NCI-H226 (cell line): ENCODE measurements around the gene SIGLEC11.
A peak's percentile ranks its signal among the peaks of the same experiment; 100 is the strongest.
"Not testable (repeated sequence)": the region's sequence is repeated elsewhere in the genome, so short reads cannot be mapped to it uniquely, and the experiment has no call there.

Experiments used
- DNase-seq: peaks from one replicate; pipeline ENCODE4 v3.0.0-alpha.2; 2015

SIGLEC11 gene

GRCh38 chr19:49981603-49982593, 20.9 kb upstream of the SIGLEC11 start:
- DNase-seq, result no peak

- no peak for DNase-seq
Observed at GRCh38 chr19:49978324-49978723, 17.4 kb upstream of the SIGLEC11 start.

- DNase-seq, result no peak
Observed at GRCh38 chr19:49977881-49978280, 16.9 kb upstream of the SIGLEC11 start.

GRCh38 chr19:49977076-49977475, 16.1 kb upstream of the SIGLEC11 start:
- DNase-seq, result no peak

- DNase-seq, result no peak
Observed at GRCh38 chr19:49976496-49976895, 15.5 kb upstream of the SIGLEC11 start.

- no peak for DNase-seq
Observed at GRCh38 chr19:49975051-49975450, 14.1 kb upstream of the SIGLEC11 start.

- no peak for DNase-seq
Observed at GRCh38 chr19:49973987-49974386, 13.0 kb upstream of the SIGLEC11 start.

- no peak for DNase-seq
Observed at GRCh38 chr19:49972841-49973240, 11.9 kb upstream of the SIGLEC11 start.

GRCh38 chr19:49971991-49972411, 11.0 kb upstream of the SIGLEC11 start:
- no peak for DNase-seq

GRCh38 chr19:49969355-49969754, 8.4 kb upstream of the SIGLEC11 start:
- not testable (repeated sequence) for DNase-seq

- no peak for DNase-seq
Observed at GRCh38 chr19:49968279-49968922, 7.4 kb upstream of the SIGLEC11 start.

- not testable (repeated sequence) for DNase-seq
Observed at GRCh38 chr19:49959892-49960291, 1.1 kb downstream of the SIGLEC11 start.

GRCh38 chr19:49958596-49958995, 2.4 kb downstream of the SIGLEC11 start:
- DNase-seq, result not testable (repeated sequence)

- DNase-seq, result not testable (repeated sequence)
Observed at GRCh38 chr19:49958144-49958543, 2.8 kb downstream of the SIGLEC11 start.

- DNase-seq, result no peak
Observed at GRCh38 chr19:49957262-49957915, 3.6 kb downstream of the SIGLEC11 start.

- DNase-seq, result no peak
Observed at GRCh38 chr19:49956115-49956495, 4.9 kb downstream of the SIGLEC11 start.

GRCh38 chr19:49954933-49955332, 6.0 kb downstream of the SIGLEC11 start:
- no peak for DNase-seq

GRCh38 chr19:49954092-49954829, 6.7 kb downstream of the SIGLEC11 start:
- DNase-seq, result peak; percentile 14

GRCh38 chr19:49953416-49953815, 7.6 kb downstream of the SIGLEC11 start:
- no peak for DNase-seq

- no peak for DNase-seq
Observed at GRCh38 chr19:49952906-49953305, 8.1 kb downstream of the SIGLEC11 start.

GRCh38 chr19:49952479-49952836, 8.5 kb downstream of the SIGLEC11 start:
- DNase-seq, result no peak

GRCh38 chr19:49951806-49952478, 9.0 kb downstream of the SIGLEC11 start:
- no peak for DNase-seq
